ENCODE measurements around the gene DPF3.

Gene DPF3

GRCh38 chr14:72636871-72637270 is 257.0 kb downstream of the DPF3 start:
- DNase-seq: no peak

GRCh38 chr14:72636094-72636493 is 257.8 kb downstream of the DPF3 start:
- peak; percentile 69 for DNase-seq

- no peak for DNase-seq
Measured at GRCh38 chr14:72634691-72635616, 258.9 kb downstream of the DPF3 start.

GRCh38 chr14:72633551-72633950 is 260.4 kb downstream of the DPF3 start:
- DNase-seq: peak; percentile 77

GRCh38 chr14:72632727-72633126 is 261.2 kb downstream of the DPF3 start:
- no peak for DNase-seq

- DNase-seq: no peak
Measured at GRCh38 chr14:72631401-72631800, 262.5 kb downstream of the DPF3 start.

GRCh38 chr14:72630374-72630773 is 263.5 kb downstream of the DPF3 start:
- DNase-seq: no peak

- DNase-seq: no peak
Measured at GRCh38 chr14:72629534-72629933, 264.4 kb downstream of the DPF3 start.

- DNase-seq: no peak
Measured at GRCh38 chr14:72625689-72626088, 268.2 kb downstream of the DPF3 start.

GRCh38 chr14:72621387-72622065 is 272.4 kb downstream of the DPF3 start:
- DNase-seq: no peak

GRCh38 chr14:72619881-72620280 is 274.0 kb downstream of the DPF3 start:
- DNase-seq: no peak

- DNase-seq: no peak
Measured at GRCh38 chr14:72619111-72619571, 274.8 kb downstream of the DPF3 start.

GRCh38 chr14:72618424-72618823 is 275.5 kb downstream of the DPF3 start:
- no peak for DNase-seq

- peak; percentile 80 for DNase-seq
Measured at GRCh38 chr14:72617391-72618031, 276.4 kb downstream of the DPF3 start.

- no peak for DNase-seq
Measured at GRCh38 chr14:72616811-72617210, 277.1 kb downstream of the DPF3 start.

GRCh38 chr14:72616294-72616693 is 277.6 kb downstream of the DPF3 start:
- DNase-seq: peak; percentile 54

GRCh38 chr14:72615451-72616121 is 278.3 kb downstream of the DPF3 start:
- peak; percentile 60 for DNase-seq

- DNase-seq: no peak
Measured at GRCh38 chr14:72614891-72615415, 278.9 kb downstream of the DPF3 start.

GRCh38 chr14:72614365-72614764 is 279.5 kb downstream of the DPF3 start:
- no peak for DNase-seq

- DNase-seq: no peak
Measured at GRCh38 chr14:72613975-72614319, 280.0 kb downstream of the DPF3 start.

GRCh38 chr14:72613231-72613974 is 280.5 kb downstream of the DPF3 start:
- no peak for DNase-seq

- no peak for DNase-seq
Measured at GRCh38 chr14:72612041-72612440, 281.9 kb downstream of the DPF3 start.
